GM21528 (cell line): ENCODE results near the gene PNPLA3.
A peak's percentile ranks its signal among the peaks of the same experiment; 100 is the strongest.

ENCODE experiments used
- ATAC-seq: cut with Tn5 transposase; IDR thresholded peaks from one replicate; pipeline ENCODE4 v1.9.1; 2021; ENCODE audit warnings: mild to moderate bottlenecking, moderate library complexity; ENCODE audit not compliant: unreplicated experiment, low FRiP score

The PNPLA3 gene

DNA sequence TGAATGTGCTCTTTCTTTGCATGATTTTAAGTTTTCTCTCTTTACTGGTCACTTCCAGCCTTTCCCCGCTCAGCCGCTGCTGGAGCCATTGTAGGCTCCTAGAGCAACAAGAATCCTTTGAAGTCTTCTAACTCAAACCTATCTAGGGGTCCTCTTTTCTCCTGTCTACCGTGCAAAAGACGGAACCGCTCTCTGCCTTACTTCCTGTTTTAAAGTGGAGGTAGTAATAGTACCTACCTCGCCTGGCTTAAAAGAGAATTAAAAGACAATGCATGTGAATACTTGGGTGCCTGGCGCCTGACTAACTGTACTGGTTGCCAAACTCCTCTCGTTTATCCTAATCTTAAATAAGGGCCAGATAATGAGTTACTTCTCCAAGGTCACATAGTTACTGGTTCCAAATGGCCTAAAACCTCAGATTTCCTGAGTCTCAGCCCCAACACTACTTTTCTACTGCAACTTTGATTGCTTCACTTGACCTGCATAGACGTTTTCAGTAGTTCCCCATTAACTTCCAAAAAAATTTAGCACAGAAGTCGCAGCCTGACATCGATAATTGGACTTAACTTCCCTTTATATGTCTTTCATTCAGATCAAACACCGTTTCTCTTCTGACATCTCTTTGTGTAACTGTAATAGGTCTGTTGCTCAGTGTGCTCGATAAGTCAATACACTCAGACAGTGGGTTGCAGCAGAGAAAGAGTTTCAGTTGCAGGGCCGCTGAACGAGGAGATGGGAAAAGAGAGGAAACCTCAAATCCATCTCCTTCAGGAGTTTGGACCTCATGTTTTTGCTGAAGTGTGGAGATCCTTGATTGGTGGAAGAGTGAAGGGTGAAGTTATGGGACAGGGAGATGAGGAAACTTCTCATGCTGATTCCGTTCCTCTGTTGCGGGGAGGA lies 32.5 kb downstream of the PNPLA3 start:
- ATAC-seq = peak; percentile 20

DNA sequence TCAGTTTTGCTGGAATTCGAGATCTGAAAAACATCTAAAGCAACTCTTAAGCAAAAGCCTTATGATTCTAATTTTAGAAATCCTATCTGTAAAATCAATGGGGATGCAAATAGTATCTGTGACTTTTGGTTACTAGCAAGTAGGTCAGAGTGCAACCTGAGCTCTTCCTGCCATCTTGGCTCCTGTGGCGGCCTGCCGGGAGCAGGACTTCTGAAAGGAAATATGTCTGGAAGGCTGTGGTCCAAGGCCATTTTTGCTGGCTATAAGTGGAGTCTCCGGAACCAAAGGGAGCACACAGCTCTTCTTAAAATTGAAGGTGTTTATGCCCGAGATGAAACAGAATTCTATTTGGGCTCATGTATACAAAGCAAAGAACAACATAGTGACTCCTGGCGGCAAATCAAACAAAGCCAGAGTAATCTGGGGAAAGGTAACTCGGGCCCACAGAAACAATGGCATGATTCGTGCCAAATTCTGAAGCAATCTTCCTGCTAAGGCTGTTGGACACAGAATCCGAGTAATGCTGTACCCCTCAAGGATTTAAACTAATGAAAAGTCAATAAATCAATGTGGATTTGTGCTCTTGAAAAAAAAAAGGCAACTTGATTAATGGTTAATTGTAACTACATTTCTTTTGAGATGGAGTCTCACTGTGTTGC lies 33.3 kb downstream of the PNPLA3 start:
- no peak for ATAC-seq

DNA sequence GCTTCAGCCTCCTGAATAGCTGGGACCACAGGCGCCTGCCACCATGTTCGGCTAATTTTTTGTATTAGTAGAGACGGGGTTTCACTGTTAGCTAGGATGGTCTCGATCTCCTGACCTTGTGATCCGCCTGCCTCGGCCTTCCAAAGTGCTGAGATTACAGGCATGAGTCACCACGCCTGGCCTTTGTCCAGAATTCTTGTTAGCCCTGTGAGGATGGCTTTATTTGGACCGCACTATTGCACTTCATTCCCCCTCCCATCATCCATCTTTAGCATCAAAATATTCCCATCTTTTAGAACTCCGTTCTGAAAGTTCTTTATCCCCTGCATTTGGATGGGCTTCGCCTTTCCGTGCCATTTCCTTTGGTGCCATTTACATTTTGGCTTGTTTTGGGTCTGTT lies 34.3 kb downstream of the PNPLA3 start:
- ATAC-seq = no peak

DNA sequence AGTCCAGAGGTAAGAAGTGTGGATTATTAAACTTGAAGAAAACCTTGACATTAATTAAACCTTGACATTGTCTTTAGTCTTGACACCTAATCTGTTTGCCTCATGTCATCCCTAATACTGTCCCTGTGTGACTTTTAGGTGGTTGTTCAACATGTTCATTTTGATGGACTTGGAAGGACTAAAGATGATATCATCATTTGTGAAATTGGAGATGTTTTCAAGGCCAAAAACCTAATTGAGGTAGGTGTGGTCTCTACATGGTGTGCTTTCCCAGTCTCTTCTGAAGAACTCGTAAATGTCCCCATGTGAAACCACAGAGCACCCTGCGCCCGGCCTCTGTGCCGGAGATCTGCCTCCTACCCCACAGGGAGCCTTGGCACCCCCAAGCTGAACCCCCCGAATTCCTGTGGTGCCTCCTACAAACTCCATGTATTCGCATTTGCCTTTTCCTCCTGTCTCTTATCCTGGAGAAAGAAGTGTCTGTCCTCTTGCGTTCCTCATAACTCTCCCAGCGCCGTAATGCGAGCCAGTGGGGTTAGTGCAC lies 40.8 kb downstream of the PNPLA3 start:
- no peak for ATAC-seq

DNA sequence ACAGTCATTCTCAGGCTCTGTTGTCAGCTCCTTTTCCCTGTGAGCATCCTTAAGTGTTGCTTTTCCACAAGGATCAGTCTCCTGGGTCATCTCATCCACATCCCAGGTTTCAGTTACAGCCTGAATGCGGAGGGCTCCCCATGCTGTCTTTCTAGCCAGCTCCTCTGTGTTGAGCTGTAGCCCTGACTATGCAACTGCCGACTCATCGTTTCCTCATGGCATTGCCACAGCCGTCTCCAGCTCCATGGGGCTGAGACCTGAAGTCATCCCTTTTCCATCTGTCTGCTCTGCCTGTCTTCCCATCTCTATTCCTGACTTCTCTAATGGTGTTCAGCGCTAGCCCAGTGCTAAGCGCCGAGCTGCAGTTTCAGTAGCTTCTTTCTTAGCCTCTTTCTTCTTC lies 43.5 kb downstream of the PNPLA3 start:
- no peak for ATAC-seq

DNA sequence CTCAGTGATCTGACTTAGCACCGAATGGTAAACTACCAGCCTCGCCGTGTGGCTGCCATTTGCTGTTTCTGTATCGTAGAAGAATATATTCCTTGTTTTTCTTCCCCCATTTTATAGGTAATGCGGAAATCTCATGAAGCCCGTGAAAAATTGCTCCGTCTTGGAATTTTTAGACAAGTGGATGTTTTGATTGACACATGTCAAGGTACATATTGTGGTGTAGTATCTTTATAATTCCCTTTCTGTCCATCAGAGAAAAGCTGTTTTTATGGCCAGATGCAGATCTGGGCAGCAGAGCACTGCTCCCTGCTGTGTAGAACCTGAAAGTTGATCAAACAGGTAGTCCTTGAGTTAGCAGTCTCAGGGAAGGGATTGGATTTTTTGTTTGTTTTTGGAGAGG lies 45.0 kb downstream of the PNPLA3 start:
- no peak for ATAC-seq

DNA sequence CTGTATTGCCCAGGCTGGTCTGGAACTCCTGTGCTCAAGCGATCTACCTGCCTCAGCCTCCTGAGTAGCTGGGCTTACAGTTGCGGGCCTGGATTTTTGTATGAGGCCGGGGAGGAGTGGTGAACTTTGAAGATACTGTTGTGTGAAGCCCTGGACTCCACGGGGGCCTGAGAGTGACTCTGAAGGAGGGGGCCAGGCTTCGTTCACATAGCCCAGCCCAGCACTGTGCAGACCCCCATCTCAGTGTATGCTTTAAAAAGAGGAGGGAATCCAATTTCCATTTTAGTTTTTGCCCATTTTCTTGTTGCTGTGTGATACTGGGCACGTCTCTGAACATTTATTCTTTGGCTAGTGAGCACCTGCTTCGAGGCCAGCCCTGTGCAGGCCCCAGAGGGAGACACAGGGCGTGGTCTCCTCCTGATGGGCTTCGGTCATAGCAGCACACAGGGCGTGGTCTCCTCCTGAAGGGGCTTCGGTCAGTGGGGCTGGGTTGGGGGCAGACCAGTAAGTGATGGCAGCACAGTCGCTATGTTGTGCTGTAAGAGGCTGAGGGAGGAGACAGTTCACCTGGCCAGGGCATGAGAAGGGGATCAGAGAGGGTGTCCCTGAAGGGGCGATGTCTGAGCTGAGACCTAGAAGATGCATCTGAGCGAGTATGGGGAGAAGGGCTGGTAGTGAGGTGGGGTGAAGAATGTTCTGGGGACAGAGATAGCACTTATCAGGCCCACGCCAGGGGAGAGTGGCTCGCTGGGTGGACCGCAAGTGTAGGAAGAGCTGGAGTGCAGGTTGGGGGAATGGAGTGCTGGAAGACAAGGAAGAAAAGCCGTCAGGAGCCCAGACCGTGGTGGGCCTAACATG lies 45.6 kb downstream of the PNPLA3 start:
- no peak for ATAC-seq

DNA sequence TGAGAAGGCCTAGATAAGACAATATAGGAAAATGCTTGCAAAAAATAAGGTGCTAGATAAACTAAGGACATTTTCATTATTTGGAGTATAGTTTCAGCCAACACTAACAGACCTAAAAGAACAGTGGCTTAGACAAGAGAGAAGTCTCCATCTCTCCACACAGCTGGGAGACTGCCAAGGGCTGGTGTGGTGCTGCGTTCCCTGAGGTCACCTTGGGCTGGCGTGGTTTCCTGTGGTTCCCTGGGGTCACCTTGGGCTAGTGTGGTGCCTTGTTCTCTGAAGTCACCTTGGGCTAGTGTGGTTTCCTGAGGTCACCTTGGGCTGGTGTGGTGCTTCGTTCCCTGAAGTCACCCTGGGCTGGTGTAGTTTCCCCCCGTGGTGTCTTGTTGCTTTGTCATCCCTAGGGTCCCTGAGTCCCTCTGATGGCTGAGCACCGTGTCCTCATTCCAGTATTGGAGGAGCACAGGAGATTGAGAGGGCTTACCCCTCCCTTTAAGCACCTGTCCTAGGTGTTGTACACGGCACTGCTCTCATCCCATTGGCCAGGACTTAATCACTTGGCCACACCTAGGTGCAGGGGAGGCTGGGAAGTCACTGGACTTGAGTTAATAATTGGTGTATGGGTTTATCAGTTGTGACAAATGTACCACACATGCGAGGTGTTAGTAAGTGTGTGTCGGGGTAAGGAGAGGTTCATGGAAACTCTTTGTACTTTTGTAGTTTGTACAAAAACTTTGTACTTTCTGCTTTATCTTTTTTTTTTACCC lies 46.6 kb downstream of the PNPLA3 start:
- ATAC-seq = no peak

DNA sequence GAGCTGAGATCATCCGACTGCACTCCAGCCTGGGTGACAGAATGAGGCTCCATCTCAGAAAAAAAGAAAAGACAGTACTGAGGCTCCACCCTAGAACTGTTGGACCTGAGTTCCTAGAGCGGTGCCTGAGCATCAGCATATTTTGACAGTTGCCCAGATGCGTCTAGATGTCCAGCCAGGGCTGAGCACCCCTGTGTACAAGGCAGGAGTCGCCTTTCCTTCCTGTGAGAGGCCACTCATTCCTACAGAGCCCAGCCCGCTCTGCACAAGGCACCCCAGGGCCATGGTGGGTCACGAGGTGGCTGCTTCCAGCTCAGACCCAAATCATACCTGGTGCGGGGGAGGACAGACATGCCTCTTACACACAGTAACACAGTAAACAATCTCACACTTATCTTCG lies 47.5 kb downstream of the PNPLA3 start:
- no peak for ATAC-seq

DNA sequence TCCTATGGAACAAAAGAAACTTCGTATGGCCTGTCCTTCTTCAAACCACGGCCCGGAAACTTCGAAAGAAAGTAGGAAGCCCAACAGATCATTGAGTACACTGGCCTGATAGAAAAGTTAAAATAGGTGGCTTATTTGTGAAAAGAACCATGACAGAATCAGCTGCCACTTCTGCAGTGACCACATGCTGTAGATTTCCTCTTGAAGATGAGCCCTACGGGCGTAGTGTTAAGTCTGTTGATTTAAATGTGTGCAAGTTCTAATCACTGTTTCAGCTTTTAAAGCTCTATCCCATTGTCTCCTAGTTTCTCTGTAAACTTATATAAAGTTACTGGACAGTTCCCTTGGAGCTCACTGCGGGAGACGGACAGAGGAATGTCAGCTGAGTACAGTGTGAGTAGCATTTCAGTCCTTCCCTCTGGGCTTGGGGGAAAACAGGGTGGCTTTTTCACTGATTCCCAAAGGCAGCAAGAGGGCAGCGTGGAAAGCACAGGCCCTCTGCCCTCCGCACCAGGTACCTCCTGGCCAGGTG lies 49.4 kb downstream of the PNPLA3 start:
- no peak for ATAC-seq

DNA sequence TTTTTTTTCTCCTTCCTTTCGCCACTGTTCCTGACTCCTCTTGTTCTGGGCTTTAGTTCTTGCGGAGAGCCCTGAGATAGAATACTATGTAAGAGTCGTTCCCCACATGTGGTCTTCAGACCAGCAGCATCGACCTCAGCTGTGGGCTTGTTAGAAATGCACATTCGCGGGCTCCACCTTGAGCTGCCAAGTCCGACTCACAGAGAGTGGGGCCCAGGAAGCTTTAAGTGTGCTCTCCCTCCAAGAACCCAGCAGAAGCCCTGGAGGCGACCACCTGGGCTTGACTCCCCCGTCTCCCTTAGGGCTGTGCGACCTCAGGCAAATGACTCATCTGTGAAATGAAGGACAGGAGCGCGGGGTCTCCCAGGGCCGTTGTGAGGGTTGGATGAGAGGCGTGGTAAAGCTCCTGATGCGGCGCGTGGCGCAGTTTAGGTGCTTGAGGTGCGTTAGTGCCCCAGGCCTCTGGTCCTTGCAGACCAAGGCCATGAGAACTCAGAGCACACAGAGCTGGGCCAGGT lies 50.5 kb downstream of the PNPLA3 start:
- no peak for ATAC-seq

DNA sequence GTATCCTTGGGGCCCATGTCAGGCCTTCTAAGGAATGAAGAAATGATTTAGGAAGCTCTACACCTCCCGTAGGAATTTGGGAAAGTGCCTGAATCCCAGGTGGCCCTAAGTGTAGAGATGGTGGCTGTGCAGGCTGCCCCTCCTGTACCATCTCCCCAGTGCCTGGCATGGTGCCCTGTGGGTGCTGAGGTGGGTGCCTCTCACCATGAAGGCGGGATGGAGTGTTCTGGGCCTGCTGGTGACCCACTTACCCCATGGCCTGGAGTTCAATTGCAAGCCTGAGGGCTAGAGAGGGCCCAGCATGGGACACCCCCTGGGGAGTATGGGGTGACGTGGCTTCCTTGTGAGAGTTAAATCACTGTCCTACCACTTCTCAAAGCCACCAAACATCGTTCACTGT lies 51.4 kb downstream of the PNPLA3 start:
- ATAC-seq = no peak

DNA sequence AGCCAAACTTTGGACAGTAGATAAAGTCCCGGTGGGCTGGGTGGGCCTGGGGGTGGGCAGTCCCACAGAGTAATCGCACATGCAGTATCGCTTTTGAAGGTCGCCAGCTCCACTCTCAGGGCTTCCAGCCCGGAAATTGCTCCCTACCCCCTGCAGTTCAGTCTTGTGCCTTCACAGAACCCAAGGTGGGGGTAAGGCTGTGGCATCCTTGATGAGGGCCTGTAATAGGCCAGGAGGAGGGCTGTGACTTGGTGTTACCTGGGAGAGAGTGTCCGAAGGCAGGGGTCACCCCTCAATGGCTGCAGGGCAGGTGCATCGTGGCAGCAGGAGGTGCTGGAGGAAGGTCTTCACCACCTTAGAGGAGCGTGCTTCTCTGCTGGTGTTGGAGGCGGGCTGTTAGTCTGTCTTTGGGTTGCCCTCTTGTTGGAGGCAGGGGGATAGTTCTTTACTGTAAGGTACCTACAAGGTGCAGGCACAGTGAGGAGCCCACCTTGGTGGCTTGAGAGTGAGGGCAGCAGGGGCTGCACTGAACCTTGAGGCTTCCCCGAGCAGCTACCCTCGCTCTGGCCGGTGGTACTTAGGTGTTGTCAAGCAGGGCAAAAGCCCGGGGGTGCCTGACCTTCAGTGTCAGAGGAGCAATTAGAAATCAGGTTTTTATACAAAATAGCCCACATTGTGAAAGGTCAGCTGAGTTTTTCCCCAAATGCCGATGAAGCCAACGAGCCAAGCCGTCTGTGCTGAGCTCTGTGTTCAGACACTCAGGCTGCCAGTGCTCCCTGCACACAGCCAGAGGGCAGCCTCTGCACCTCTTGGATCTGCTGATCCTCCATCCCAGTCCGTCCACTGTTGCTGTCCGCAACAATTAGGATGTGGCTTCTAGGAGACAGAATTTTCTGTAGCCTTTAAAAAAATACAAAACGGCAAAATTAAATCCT lies 53.5 kb downstream of the PNPLA3 start:
- ATAC-seq = no peak

DNA sequence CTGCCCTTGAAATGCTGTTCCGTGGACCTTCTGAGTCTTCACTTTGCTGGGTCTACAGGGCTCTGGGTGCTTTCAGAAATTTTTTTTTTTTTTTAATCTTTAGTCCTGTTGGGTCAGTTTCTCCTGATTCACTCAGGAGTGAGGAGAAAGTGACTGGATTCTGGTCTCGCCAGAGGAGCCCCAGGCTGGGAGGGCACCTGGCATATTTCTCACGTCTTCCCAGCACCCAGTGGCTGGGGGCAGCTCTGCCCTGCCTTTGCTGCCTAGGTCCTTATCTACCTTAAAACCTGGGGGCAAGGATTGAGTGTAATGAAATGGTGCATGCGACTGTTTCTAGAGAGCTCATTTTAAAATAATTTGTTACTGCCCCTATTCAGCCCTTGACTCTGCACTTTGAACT lies 55.0 kb downstream of the PNPLA3 start:
- ATAC-seq = no peak

DNA sequence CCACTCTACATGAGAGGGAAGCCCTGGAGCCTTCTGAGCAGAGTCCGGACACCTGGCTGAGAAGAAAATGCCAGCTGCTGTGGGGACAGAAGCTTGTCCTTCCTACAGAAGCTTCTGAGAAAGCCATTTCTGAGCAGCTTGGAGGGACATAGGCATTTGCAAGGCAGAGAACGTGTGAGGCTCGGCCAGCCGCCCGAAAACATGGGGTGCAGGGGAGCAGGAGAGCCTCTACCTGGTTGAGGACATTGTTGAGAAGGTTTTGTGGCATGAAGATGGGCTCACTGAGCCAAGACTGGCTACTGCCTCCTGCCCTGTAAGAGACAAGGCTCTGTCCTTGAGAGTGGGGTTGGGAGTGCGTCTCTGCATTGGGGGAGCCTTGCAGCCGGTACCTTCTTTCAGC lies 57.0 kb downstream of the PNPLA3 start:
- no peak for ATAC-seq

DNA sequence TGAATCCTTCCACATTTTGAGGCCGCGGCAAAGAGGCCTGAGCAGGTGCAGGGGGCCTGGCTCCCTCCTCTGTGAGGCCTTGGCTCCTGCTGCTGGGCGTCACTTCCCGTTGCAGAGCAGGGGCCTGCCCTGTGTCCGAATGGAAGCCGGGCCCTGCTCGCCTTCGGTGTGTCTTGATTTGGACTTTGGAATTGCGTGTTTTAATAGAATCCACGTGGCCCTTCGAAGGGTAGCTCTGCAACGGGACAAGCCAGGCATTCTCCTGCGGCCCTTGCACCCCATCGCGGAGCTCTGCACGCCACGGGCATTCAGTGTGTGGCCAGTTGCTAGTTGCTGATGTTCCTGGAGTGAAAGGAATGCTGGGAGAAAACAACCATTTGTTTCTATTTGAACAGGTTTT lies 57.4 kb downstream of the PNPLA3 start:
- no peak for ATAC-seq

DNA sequence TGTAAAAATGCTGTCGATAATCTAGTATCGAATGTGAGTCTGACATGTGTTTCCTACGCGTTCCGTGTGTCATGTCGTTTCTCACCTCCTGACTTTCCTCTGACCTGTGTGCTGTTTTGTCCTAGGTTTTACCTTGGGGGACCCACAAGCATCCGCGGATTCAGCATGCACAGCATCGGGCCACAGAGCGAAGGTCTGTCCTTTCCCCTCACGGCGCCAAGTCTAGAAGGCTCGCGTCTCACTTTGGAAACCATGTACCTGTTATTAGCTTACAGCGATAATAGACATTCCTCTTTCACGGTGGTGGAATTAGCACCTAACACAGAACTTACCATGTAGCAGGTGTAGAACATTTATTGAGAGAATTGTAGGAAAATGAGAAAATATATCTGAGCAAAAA lies 60.2 kb downstream of the PNPLA3 start:
- ATAC-seq = no peak

DNA sequence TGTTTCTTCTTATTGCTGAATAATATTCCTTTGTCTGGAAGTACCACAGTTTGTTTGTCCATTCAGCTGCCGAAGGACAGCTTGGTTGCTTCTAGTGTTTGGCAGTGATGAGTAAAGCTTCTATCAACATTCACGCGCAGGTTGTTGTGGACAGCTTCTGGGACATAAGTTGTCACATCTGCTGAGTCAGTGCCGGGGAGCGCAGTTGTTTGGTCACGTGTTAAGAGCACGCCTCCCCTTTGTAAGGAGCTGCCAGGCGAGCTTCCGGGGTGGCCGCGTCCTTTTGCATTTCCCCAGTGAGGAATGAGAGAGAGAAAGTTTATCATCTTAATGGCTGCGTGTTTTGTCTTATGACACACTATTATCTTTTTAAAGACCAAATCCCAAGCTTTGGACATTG lies 61.9 kb downstream of the PNPLA3 start:
- no peak for ATAC-seq
